Adrenal gland (tissue), 12 donors: ENCODE results near the gene RBKS. TPM values are rescaled to one million over a fixed set of nuclear protein-coding genes. Genes with fewer than 3 reads are reported as not detected.
A peak's percentile ranks its signal among the peaks of the same experiment; 100 is the strongest.

Experiments
- DNase-seq, 7 donors: peaks; one replicate each; pipeline ENCODE4 v3.0.0-alpha.2; 2019 to 2020
- H3K27ac ChIP-seq, 5 donors: fragments of 200-600 bp; sonication (generic) in 4 of 5; 1 replicate in 3 of 5; 2 replicates in 2 of 5; pipeline versions ENCODE4 v1.5.1 to v1.8.0; 2016 to 2020; ENCODE audit warnings: mild to moderate bottlenecking in 1 of 5
- H3K27me3 ChIP-seq: fragments of 200-600 bp; 2 replicates; pipeline ENCODE4 v1.8.0; 2021
- H3K36me3 ChIP-seq, 2 donors: fragments of 200-600 bp; replicated peaks in 1 of 2; 1 replicate in 1 of 2; 2 replicates in 1 of 2; pipeline versions ENCODE4 v1.5.1 to v1.8.0; 2018 to 2022
- H3K4me1 ChIP-seq, 2 donors: fragments of 200-600 bp; replicated peaks in 1 of 2; 1 replicate in 1 of 2; 2 replicates in 1 of 2; pipeline versions ENCODE4 v1.5.1 to v1.8.0; 2018 to 2021
- H3K4me3 ChIP-seq, 4 donors: fragments of 200-600 bp; sonication (generic) in 3 of 4; one replicate each; pipeline ENCODE4 v1.5.1; 2016 to 2018
- H3K9me3 ChIP-seq, 3 donors: fragments of 200-600 bp; sonication (generic) in 1 of 3; replicated peaks in 1 of 3; 1 replicate in 2 of 3; 2 replicates in 1 of 3; pipeline versions ENCODE4 v1.5.1 to v1.8.0; 2016 to 2021
- POLR2A ChIP-seq, 2 donors: fragments of 450-650 bp; IDR thresholded peaks; one replicate each; pipeline ENCODE4 v1.6.1; 2017; ENCODE audit warnings: antibody characterized with exemption in 2 of 2, mild to moderate bottlenecking in 2 of 2, moderate library complexity in 1 of 2
- WGBS, 4 donors: extraction: QIAGEN DNeasy Blood & Tissue Kit in 2 of 4; methylation state at CpG; one replicate each; pipeline versions ENCODE4 v1.1.5 to v1.1.7; 2013 to 2017; 5-methylcytosine and 5-hydroxymethylcytosine counted together
- intact Hi-C, 2 donors: fragments of 100-400 bp; cut with DNase I; formaldehyde crosslinking; loops; one replicate each; pipeline versions ENCODE4 v1.14.1 to v1.15.0; 2022 to 2023
- polyA plus RNA-seq, 3 donors: library from polyadenylated mRNA; stranded (reverse); fragments of 200-250 nt in 2 of 3; fragments of 350-450 nt in 1 of 3; fragmentation: Illumina TruSeq in 1 of 3; extraction: RNeasy Lipid Tissue Mini Kit (QIAGEN cat#74804) in 1 of 3; gene quantifications; one replicate each; pipeline ENCODE4 v1.2.3, GENCODE V29; 2013 to 2014
- total RNA-seq, 9 donors: library from RNA; depleted of rRNA in 4 of 9; stranded (reverse); fragments of >200 nt in 4 of 9; fragments of 120-200 nt in 1 of 9; fragmentation: NEBNext Ultra II Directional in 1 of 9; extraction: Animal tissue kit (Norgen Biotek cat#: 25700) in 1 of 9; gene quantifications; one replicate each; pipeline versions ENCODE4 v1.1.0 to v1.2.4, GENCODE V29; 2013 to 2023
- TF ChIP-seq, protein P1 (sequence below), 6 experiments: fragments of 450-650 bp in 4 of 6; fragments of 200-600 bp in 2 of 6; sonication (generic) in 1 of 6; IDR thresholded peaks; 1 replicate in 5 of 6; 2 replicates in 1 of 6; pipeline versions ENCODE4 v1.5.1 to v1.8.0; 2016 to 2021; ENCODE audit warnings: antibody characterized with exemption in 6 of 6, mild to moderate bottlenecking in 2 of 6, moderate library complexity in 1 of 6
- donor health status: healthy with polysubstance abuse.
- donor health status: Bipolar disorder and iron deficiency.
- donor health status: DM: yes; HTN: yes; CAD: no.
- donor health status: DM: no; HTN: no; CAD: no.
- donor health status: DM: no; HTN: no; CAD: no.
- donor health status: DM: yes; HTN: yes; CAD: no.

Gene RBKS
- total and polyA plus RNA-seq, 12 donors: 9.1 to 54.4 (median 20.3) TPM

DNA sequence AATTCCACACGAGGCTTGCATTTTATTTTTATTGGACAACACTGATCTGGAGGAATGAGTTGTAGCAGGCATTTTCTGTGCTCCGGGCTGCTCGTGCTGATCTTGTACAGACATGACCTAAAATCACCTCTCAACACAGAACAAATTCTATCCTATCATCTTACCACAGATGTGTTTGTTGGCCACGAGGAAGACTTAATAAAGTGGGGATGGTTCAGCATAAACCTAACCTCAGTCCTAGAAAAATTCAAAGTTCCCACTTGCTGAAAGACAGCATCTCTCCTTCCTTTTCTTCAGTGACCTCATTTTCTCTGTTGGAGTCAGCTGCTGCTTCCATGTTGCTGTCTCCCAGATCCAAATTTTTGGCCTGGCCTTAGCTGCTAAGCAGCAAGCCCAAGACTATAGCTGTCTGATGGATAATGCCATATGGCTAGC lies 45.3 kb downstream of the RBKS start:
- Histone ChIP-seq H3K27ac (no peak overlapping the region), H3K27me3 (no peaks in the 10 kb centered on the region), H3K36me3 (no peaks in the 10 kb centered on the region), H3K4me3 (no peak overlapping the region), H3K4me1 (peaks cover 0 to 6% of the 10 kb centered on the region in 2 donors), H3K9me3 (no peaks in the 10 kb centered on the region)
- DNase-seq: no peak
- no peak for TF ChIP-seq POLR2A (IDR thresholded peaks at IDR 0.05)
- TF ChIP-seq, protein P1, sequence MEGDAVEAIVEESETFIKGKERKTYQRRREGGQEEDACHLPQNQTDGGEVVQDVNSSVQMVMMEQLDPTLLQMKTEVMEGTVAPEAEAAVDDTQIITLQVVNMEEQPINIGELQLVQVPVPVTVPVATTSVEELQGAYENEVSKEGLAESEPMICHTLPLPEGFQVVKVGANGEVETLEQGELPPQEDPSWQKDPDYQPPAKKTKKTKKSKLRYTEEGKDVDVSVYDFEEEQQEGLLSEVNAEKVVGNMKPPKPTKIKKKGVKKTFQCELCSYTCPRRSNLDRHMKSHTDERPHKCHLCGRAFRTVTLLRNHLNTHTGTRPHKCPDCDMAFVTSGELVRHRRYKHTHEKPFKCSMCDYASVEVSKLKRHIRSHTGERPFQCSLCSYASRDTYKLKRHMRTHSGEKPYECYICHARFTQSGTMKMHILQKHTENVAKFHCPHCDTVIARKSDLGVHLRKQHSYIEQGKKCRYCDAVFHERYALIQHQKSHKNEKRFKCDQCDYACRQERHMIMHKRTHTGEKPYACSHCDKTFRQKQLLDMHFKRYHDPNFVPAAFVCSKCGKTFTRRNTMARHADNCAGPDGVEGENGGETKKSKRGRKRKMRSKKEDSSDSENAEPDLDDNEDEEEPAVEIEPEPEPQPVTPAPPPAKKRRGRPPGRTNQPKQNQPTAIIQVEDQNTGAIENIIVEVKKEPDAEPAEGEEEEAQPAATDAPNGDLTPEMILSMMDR (IDR thresholded peaks at IDR 0.05): no peak
- intact Hi-C loops: no loop called here
- WGBS, 4 donors: 63 to 72% (median 66%) methylated on average over 4 of the region's 4 CpGs

DNA sequence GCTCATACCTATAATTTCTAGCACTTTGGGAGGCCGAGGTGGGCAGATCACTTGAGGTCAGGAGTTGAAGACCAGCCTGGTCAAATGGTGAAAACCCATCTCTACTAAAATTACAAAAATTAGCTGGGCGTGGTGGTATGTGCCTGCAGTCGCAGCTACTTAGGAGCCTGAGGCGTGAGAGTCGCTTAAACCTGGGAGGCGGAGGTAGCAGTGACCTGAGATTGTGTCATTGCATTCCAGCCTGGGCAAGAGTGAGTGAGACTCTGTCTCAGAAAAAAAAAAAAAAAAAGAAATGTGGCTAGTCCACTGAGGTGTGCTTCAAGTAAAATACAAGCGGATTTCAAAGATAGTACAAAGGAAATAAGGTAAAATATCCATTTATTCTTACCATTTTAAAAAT lies 46.2 kb downstream of the RBKS start:
- WGBS, 4 donors: 95 to 98% (median 96%) methylated on average over 7 of the region's 7 CpGs
- Histone ChIP-seq H3K27ac (no peak overlapping the region), H3K4me1 (peaks cover 0 to 11% of the 10 kb centered on the region in 2 donors), H3K27me3 (no peaks in the 10 kb centered on the region), H3K4me3 (no peak overlapping the region), H3K9me3 (no peaks in the 10 kb centered on the region), H3K36me3 (no peaks in the 10 kb centered on the region)
- no peak for DNase-seq
- no peak for TF ChIP-seq POLR2A (IDR thresholded peaks at IDR 0.05)
- TF ChIP-seq, protein P1 (IDR thresholded peaks at IDR 0.05): no peak
- intact Hi-C loops: no loop called here

DNA sequence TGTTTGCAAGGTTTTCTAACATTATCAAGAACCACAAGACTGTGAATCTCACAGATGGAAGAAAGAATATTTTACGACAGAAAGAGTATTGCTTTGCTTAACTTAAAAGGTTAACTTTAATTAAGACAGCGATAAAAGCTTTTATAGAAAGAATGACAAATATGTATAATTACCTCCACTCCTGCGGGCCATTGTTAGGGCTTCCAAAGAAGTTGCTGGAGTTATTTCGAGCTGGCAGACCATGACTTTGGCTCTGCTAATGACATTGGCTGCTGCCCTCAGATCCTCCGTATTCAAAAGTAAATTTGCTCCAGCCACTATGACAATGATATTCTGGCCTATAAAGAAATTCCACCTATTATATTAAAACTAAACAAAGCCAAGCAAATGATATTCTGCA lies 47.3 kb downstream of the RBKS start:
- H3K27ac ChIP-seq: no peak overlapping the region

DNA sequence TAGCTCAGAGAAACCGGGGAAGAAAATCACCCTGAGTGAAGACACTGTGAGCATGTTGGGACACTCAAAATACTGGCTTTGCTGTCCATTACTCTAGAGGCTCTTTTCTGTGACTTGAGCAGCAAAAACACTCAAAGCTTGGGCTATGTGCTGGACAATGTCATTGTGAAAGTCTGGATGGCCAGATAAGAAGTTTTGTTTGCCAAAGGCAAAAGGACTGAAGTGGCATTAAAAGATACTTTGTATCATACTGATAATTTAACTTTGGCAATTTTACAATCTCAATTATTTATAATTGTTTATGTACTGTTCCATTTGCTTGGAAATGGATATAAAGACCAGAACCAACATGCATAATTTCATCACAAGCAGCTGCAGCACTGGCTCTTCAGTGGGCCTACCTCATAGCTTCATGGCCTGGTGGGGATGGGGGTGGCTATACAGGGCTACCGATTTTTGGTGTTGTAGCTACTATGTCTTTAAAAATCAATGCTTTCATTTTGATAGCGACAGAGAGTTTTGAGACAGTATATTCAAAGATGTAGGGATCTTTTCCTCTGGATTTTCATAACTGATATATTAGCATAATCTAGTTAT lies 51.1 kb downstream of the RBKS start:
- Histone ChIP-seq H3K9me3 (no peaks in the 10 kb centered on the region), H3K27ac (peak overlapping the region in 1 of 5 donors; percentile 0), H3K36me3 (no peaks in the 10 kb centered on the region), H3K4me1 (peaks cover 0 to 10% of the 10 kb centered on the region in 2 donors), H3K4me3 (no peak overlapping the region), H3K27me3 (no peaks in the 10 kb centered on the region)
- intact Hi-C loops: no loop called here
- WGBS, 4 donors: 62 to 95% (median 75%) methylated on average over 3 of the region's 3 CpGs
- peak in 1 of 7 donors; percentile 21 for DNase-seq
- TF ChIP-seq POLR2A (IDR thresholded peaks at IDR 0.05): no peak
- TF ChIP-seq, protein P1 (IDR thresholded peaks at IDR 0.05): no peak

More for the DNA sequence above, 47.3 kb downstream of the RBKS start:
- Histone ChIP-seq H3K4me1 (peaks cover 0 to 15% of the 10 kb centered on the region in 2 donors), H3K9me3 (no peaks in the 10 kb centered on the region), H3K4me3 (no peak overlapping the region), H3K27me3 (no peaks in the 10 kb centered on the region), H3K36me3 (no peaks in the 10 kb centered on the region)
- TF ChIP-seq, protein P1 (IDR thresholded peaks at IDR 0.05): no peak
- no peak for TF ChIP-seq POLR2A (IDR thresholded peaks at IDR 0.05)
- WGBS, 4 donors: 87 to 95% (median 95%) methylated on average over 5 of the region's 5 CpGs
- DNase-seq: no peak
- intact Hi-C loops: no loop called here
